HG03571 (cell line): ENCODE data around the gene MRPL57.
A peak's percentile ranks its signal among the peaks of the same experiment; 100 is the strongest.
"Not testable (repeated sequence)": the region's sequence is repeated elsewhere in the genome, so short reads cannot be mapped to it uniquely, and the experiment has no call there.

Experiments
- ATAC-seq: cut with Tn5 transposase; IDR thresholded peaks from one replicate; pipeline ENCODE4 v1.9.1; 2021; ENCODE audit not compliant: unreplicated experiment

Gene MRPL57

DNA sequence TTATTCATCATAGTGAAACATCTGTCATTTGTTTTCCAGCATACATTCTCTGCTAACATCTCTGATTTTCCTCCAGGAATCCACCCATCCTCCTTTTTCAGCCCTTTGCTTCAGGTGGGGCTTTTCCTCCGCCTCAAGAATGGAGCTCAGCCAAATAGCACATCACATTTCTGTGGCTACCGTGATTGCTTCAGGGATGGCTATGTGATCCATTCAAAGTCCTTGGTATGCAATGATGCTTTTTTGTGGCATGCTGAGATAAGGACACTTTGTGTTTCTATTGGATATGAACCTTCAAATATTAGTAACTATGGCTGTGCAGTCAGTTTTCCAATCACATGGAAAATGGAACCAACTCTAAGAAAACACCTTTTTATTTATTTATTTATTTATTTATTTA lies 18.3 kb downstream of the MRPL57 start:
- not testable (repeated sequence) for ATAC-seq

DNA sequence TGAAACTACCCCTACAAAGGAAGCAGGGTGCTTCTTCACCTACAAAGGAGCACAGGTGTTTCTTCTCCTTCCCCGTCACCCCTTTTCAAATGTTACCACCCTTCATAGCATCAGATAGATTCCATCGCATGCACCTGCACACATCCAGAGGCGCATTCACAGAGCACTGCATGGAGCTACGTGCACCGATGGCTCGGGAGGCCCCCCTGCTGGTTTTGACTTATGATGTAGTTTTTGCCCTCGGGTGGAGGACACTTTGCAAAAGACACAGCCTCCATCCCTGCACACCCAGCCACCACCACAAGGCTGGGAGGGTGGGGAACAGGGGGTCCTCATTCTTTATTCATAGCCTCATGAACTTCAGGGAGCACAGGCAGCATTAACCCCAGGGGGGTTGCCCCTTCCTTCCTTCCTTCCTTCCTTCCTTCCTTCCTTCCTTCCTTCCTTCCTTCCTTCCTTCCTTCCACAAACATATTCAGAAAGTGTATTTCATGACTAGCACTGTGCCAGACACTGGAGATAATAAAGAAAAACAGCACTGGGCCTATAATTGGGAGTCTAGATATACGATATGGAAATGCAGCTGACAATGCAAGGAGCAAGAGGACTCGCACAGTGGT lies 21.3 kb downstream of the MRPL57 start:
- not testable (repeated sequence) for ATAC-seq

DNA sequence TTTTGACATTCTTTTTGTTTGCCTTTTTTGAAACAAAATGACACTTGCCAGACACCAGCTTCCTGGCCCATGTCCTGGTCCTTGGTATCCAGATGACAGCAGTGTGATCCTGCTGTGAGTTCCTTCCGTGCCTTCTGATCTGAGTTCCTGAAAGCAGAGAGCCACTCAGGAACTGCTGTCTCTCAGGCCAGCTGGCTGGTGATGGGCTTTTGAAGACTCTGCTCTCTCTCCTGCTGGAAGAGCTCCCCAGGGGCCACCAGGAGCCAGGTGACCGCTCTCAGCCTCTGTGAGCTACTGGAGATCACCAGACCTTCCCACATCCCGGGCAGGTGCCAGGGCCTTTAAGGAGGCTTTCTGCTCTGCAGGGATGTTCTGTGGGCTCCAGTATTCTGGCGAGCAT lies 21.9 kb downstream of the MRPL57 start:
- ATAC-seq: not testable (repeated sequence)

DNA sequence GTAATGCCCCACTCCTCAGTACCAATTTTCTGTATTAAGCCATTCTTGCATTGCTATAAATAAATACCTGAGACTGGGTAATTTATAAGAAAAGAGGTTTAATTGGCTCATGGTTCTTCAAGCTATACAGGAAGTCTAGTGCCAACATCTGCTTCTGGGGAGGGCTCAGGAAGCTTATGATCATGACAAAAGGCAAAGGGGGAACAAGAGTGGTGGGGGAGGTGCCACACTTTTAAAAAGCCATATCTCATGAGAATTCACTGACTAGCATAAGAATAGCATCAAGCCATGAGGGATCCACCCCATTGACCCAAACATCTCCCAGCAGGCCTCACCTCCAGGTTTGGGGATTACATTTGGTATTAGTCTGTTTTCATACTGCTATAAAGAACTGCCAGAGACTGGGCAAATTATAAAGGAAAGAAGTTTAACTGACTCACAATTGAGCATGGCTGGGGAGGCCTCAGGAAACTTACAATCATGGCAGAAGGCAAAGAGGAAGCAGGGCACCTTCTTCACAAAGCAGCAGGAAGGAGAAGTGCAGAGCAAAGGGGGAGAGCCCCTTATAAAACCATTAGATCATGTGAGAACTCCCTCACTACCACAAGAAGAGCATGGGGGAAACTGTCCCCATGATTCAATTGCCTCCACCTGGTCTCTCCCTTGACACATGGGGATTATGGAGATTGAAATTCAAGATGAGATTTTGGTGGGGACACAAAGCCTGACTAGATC lies 25.2 kb downstream of the MRPL57 start:
- not testable (repeated sequence) for ATAC-seq

DNA sequence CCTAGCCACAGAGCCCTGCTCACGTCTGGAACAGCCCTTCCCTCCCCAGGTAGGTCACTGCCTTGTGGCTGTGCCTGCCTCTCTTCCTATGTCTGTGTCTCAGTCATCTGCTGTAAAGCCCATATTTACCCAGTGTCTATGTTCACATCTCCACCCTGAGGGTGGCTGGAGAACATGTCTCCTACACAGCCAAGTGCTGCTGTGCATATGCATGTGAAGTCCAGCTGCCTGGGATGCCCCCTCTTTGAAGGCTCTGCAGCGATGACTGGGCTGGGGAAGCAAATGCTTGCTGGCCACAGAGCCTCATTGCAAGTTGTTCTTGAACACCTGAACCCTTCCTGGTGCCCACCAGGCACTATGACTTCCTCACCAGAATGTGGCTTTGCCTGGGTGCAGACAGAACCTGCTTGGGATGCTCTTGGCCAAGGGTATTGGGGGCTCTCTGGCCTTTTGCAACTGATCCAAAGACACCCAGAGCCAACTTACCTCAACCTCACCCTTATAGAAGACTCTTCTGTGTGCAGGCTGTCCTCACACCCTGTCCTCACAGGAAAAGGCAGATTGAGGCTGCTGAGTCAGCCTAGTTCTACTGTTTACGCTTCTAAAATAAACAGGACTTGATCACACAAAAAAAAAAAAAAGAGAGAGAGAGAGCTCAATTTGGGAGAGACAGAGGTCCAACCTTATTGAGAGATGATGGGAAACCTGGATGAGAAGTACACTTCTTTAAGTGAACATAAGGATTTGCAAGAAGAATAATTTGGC lies 26.5 kb downstream of the MRPL57 start:
- ATAC-seq: no peak

DNA sequence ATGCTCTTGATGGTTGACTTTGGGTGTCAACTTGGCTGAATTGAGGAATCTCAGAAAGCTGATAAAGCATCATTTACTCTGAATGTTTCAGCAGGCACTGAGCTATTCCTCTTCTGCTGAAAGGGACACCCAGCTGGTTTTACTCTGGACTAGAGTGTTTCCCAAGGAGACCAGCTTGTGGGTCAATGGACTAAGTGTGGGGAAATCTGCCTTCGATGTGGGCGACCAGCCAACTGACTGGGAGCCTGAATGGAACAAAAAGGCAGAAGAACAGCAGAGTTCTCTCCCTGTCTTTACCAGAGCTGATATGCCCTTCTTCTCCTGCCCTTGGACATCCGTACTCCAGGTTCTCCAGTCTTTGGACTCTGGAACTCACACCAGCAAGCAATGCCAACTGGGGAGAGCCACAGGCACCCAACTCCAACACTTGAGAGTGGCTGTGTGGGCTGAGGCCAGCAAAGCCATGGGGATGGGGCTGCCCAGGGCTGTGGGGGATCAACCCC lies 32.2 kb downstream of the MRPL57 start:
- no peak for ATAC-seq

DNA sequence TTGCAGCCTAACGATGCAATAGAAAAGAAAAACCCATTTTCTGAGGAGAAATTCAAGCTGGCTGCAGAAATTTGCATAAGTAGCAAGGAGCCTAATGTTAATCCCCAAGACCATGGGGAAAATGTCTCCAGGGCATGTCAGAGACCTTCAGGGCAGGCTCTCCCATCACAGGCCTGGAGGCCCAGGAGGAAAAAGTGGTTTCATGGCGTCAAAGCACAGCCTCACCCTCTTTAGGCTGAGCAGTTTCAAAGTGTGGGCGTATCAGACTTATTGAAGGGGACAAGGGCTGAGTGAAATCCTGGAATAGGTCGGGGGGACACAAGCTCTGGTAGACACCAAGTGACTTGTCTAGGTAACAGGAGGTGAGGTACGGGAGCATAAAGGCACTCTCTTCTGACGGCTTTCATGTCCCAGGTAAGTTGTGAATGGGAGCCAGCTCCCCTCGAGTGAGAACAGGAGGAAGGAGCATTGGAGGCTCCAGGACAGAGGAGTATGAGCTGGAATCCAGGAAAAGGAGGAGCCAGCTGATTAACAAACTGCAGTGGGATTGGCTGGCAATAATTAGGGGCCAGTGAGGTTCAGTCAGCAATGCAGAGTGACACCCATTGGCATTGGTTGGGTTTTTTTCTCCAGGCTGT lies 35.8 kb downstream of the MRPL57 start:
- no peak for ATAC-seq

DNA sequence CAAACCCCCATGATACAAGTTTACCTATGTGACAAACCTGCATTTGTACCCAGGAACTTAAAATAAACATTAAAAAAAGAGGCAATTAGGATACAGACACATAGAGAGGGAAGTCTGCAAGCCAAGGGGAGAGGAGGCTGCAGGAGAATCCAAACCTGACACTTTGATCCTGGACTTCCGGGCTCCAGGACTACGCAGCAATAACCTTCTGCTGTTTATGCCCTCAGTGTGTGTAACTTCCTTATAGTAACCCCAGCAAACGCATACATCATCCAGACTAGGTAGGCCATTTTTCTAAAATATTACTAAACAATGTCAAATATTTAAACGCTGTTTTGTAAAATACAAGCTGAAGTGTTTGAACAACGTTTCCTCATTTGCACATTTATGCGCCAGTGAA lies 39.0 kb downstream of the MRPL57 start:
- ATAC-seq: not testable (repeated sequence)

DNA sequence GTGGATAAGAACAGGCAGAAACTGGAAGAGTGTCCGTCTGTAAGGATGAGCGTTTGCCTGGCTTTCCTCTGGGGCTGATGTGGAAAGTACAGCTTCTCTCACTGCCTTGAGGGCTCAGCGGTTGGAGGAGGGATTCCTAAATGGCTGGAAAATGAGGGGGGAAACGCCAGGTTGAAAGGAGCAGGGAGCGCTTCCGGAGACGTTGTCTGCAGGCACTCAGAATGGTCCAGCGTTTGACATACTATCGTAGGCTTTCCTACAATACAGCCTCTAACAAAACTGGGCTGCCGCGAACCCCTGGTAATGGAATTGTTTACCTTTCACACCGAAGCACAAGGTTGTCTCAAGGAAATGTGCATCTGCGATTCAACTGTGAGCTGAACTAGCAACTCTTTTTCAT lies 39.9 kb downstream of the MRPL57 start:
- no peak for ATAC-seq

DNA sequence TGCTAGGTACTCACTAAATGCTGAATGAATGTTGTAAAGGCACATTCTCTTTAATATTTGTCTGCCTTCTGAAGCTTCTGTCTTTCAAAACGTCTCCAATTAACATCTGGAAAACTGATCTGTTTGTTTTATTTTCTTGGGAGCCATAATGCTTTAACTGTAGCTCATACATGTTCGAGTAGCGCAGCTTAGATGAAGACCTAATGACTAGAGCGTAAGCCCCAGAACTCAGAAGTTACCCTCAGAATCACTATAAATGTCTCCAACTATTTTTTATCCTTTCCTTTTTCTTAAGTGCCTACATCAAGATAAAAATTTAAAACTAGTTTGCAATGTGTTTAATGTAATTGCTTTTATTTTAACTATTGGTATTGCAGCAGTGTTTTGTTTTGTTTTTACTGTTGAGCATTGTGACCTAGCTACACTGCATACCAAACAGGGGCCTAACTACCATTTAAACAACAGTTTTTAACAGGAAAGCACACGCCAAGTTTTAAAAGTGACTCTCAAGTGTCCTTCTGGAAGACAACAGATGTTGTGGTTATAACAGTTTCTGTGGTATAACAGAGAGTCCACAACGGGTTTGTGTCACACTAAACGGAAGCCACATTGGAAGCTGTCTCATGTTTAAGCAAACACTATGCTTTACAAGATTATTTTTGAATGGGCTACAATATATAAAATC lies 42.0 kb downstream of the MRPL57 start:
- peak; percentile 91 for ATAC-seq

DNA sequence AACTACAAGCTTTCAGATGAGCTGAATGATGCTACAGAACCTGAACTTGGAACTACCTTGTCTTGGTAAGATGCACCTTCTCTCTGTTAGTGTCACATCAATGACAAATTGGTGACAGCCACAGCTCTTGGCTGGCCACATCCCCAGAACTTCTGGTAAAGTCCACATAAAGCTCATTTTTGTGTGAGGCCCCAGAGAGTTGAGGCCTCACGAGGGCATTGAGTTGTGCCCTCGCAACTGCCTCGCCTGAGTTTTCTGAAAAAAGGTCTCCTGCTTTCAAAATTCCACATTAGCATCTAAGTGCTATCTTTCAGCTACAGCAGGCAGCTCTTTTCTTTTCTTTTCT lies 42.6 kb downstream of the MRPL57 start:
- ATAC-seq: no peak

DNA sequence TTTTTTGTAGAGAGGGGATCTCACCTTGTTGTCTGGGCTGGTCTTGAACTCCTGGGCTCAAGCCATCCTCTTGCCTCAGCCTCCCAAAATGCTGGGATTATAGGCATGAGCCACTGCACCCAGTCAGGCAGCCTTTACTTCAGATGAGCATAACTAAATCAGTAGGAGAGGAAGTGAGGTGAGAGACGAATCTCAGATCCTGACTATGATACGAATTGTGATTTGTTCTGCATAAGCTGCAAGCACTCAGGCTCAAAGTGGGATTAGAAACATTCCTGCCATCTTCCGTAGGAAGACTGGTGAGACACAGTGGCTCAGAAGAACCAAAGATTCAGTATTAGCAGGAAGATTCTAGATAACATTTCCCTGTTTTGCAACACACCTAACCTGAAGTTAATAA lies 43.3 kb downstream of the MRPL57 start:
- not testable (repeated sequence) for ATAC-seq

DNA sequence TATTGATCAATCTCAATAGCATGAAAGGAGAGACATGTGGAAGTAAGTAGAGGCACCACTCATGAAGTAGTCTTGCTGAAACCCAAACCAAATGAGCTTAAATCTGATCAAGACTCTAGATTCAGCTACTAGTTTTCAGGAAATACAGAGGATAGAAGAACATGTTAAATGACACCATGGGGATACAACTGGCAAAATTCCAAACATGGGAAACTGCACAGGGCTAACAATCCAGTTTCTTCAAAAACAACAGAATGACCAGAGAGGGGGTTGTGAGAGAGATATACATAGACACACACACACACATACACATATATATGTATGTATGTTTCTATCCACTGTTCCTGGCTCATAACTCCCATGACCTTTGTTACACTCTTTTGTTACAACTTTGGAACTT lies 44.8 kb downstream of the MRPL57 start:
- ATAC-seq: no peak

DNA sequence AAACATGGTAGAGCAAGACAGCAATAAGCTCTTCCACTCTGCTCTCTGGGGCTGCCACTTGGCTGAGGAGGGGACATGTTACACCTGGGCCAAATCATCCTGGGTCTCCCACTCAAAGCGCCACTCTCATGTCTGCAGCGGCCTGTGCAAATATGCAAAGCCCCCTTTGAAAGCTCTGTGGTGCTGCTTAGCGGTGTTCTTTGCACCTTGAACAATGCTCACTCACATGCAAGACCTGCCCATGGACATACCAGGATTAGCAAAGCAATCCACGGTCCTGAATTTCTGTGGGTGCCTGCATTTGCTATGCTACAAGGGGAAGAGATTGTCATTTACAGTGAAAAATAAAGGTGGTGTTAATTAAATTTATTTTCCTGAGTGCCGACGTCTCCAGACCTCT lies 48.6 kb downstream of the MRPL57 start:
- no peak for ATAC-seq

DNA sequence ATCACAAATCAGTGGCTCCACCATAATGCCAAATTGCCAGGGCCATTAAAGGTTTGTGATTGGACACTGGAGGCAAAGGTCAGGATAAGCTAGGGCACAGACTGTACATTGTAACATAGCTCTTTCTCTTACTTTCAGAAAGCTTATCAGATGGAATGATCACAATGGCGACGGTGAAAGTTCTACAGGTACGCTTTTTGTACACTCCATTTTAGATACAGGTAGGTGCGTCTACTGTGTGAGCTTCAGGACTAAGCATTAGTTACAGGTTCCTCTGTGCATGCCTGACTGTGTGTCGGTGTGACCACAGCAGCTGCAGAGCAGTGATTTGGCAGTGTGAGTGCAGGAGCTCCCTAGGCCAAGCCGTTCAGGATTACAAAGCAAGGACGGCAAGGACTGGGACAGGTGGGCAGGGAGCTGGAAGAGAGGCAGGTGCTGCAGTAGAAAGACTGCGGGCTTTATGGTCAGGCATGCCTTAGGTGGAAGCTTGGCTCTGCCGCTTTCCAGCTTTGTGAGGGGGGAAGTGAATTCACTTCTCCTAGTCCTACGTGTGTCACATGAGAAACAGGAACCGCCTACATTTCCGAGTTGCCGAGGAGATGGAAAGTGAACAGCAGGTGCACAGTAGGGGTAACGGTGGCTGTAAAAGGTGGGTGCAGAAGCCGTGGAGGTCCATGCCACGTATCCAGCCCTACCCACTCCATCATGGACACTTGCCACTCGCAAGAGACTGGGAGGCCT lies 49.6 kb downstream of the MRPL57 start:
- no peak for ATAC-seq

DNA sequence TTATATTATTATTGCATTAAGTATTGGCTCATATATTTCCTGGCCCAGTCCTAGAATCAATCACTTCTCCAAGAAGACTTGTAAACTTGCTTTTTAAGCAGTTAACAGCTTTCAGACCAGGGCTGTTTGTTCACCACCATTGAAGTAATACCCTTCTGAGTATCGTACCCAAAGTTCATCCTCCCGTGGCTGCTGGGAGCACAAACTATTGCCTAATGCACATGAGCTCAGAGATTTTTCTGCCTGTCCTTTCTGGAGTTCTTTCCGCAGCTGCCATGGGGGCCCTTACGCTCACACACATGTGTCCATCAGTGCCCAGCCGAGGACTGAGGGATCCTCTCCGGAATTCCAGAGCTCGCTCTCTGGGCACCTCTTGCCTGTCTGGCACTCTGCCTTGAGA lies 51.5 kb downstream of the MRPL57 start:
- no peak for ATAC-seq
